H1 (cell line): ENCODE results near the gene TAS2R1. TPM values are rescaled to one million over a fixed set of nuclear protein-coding genes. Genes with fewer than 3 reads are reported as not detected.

ENCODE experiments used
- CTCF ChIA-PET: fragments of 300-600 bp; sonication (Branson Sonifier 250); formaldehyde crosslinking; loops from one replicate; lab custom pipeline; 2021; ENCODE audit not compliant: partially characterized antibody; lab: Charles Lee
- POLR2A ChIA-PET: fragments of 300-600 bp; sonication (Branson Sonifier 250); formaldehyde crosslinking; loops from one replicate; lab custom pipeline; 2021; ENCODE audit warnings: inconsistent platforms; ENCODE audit not compliant: partially characterized antibody; lab: Charles Lee
- DNase-seq, 2 experiments: peaks; one replicate each; pipeline versions ENCODE4 v3.0.0 to v3.0.0-alpha.2; 2010 to 2022; ENCODE audit warnings: low spot score in 2 of 2, low read depth in 1 of 2, mixed read lengths in 1 of 2
- FAIRE-seq: peaks from 2 replicates; lab custom pipeline; 2011; peaks lifted over from hg19 to GRCh38; lab: Jason Lieb, UNC
- H2AFZ ChIP-seq: 2 replicates; pipeline ENCODE4 v1.8.1; 2012; ENCODE audit warnings: low read length, inconsistent platforms
- H2AK5ac ChIP-seq: 2 replicates; pipeline ENCODE4 v1.6.1; 2013; ENCODE audit warnings: low read depth, low read length
- H2BK120ac ChIP-seq: replicated peaks from 2 replicates; pipeline ENCODE3; 2013; ENCODE audit warnings: low read depth, low read length, inconsistent platforms
- H2BK12ac ChIP-seq: 2 replicates; pipeline ENCODE4 v1.6.1; 2013; ENCODE audit warnings: low read depth, low read length
- H2BK15ac ChIP-seq: 2 replicates; pipeline ENCODE4 v1.6.1; 2013; ENCODE audit warnings: low read length
- H2BK20ac ChIP-seq: 2 replicates; pipeline ENCODE4 v1.6.1; 2013; ENCODE audit warnings: low read length
- H2BK5ac ChIP-seq: 2 replicates; pipeline ENCODE4 v1.6.1; 2013; ENCODE audit warnings: low read depth, low read length
- H3K14ac ChIP-seq: 2 replicates; pipeline ENCODE4 v1.6.1; 2013; ENCODE audit warnings: inconsistent platforms; ENCODE audit not compliant: insufficient read length
- H3K18ac ChIP-seq: 2 replicates; pipeline ENCODE4 v1.6.1; 2013; ENCODE audit warnings: low read length; ENCODE audit errors: extremely low read depth
- H3K23ac ChIP-seq: 2 replicates; pipeline ENCODE4 v1.6.1; 2013; ENCODE audit warnings: inconsistent platforms; ENCODE audit not compliant: insufficient read length
- H3K23me2 ChIP-seq: 2 replicates; pipeline ENCODE4 v1.6.1; 2013; ENCODE audit warnings: low read depth, low read length
- H3K27ac ChIP-seq: 2 replicates; pipeline ENCODE4 v1.6.1; 2011; ENCODE audit warnings: low read depth, low read length, inconsistent platforms
- H3K27me3 ChIP-seq, 4 experiments: replicated peaks in 1 of 4; 1 replicate in 1 of 4; 2 replicates in 3 of 4; pipeline versions ENCODE4 v1.6.1 to v1.8.1; 2011 to 2013; ENCODE audit warnings: low read length in 3 of 4, mild to moderate bottlenecking in 3 of 4, inconsistent platforms in 2 of 4, mixed read lengths in 2 of 4, moderate library complexity in 1 of 4; ENCODE audit not compliant: control insufficient read depth in 3 of 4, insufficient read depth in 3 of 4; ENCODE audit errors: extremely low read depth in 1 of 4
- H3K36me3 ChIP-seq, 4 experiments: 2 replicates each; pipeline versions ENCODE4 v1.6.1 to v1.8.1; 2011 to 2013; ENCODE audit warnings: mild to moderate bottlenecking in 4 of 4, low read length in 3 of 4, moderate library complexity in 2 of 4, control low read depth in 1 of 4, inconsistent platforms in 1 of 4; ENCODE audit not compliant: insufficient read depth in 4 of 4, control insufficient read depth in 2 of 4
- H3K4ac ChIP-seq: replicated peaks from 2 replicates; pipeline ENCODE3; 2013; ENCODE audit warnings: low read length, low read depth, mixed read lengths, inconsistent platforms; ENCODE audit not compliant: insufficient read length
- H3K4me1 ChIP-seq, 4 experiments: replicated peaks in 1 of 4; 1 replicate in 1 of 4; 2 replicates in 3 of 4; pipeline versions ENCODE4 v1.6.1 to v1.8.1; 2011 to 2013; ENCODE audit warnings: low read length in 3 of 4, inconsistent platforms in 2 of 4, mixed read lengths in 1 of 4; ENCODE audit not compliant: insufficient read depth in 4 of 4, control insufficient read depth in 3 of 4
- H3K4me2 ChIP-seq, 2 experiments: 2 replicates each; pipeline versions ENCODE4 v1.6.1 to v1.8.1; 2011 to 2013; ENCODE audit warnings: low read depth in 2 of 2, low read length in 2 of 2, control low read depth in 1 of 2, inconsistent platforms in 1 of 2, mild to moderate bottlenecking in 1 of 2; ENCODE audit not compliant: insufficient read depth in 1 of 2
- H3K4me3 ChIP-seq, 4 experiments: fragments of 200-600, 300-600 bp in 1 of 4; sonication (generic), shearing (Covaris generic), sonication (Bioruptor Twin) in 1 of 4; 2 replicates each; pipeline versions ENCODE4 v1.5.1 to v1.8.1; 2011 to 2016; ENCODE audit warnings: low read length in 4 of 4, low read depth in 3 of 4, control low read depth in 2 of 4, inconsistent platforms in 2 of 4, mild to moderate bottlenecking in 2 of 4, mixed read lengths in 1 of 4, moderate library complexity in 1 of 4; ENCODE audit not compliant: insufficient read depth in 2 of 4; ENCODE audit errors: extremely low read depth in 1 of 4
- H3K56ac ChIP-seq: replicated peaks from 2 replicates; pipeline ENCODE3; 2013; ENCODE audit warnings: low read depth, mild to moderate bottlenecking, mixed read lengths, low read length, inconsistent platforms; ENCODE audit not compliant: insufficient read length
- H3K79me1 ChIP-seq: 2 replicates; pipeline ENCODE4 v1.6.1; 2013; ENCODE audit warnings: low read depth, low read length, control low read depth
- H3K79me2 ChIP-seq, 2 experiments: 2 replicates each; pipeline versions ENCODE4 v1.6.1 to v1.8.1; 2012 to 2013; ENCODE audit warnings: low read length in 2 of 2, mild to moderate bottlenecking in 2 of 2, inconsistent platforms in 1 of 2; ENCODE audit not compliant: insufficient read depth in 2 of 2, control insufficient read depth in 1 of 2
- H3K9ac ChIP-seq, 4 experiments: replicated peaks in 1 of 4; 1 replicate in 1 of 4; 2 replicates in 3 of 4; pipeline versions ENCODE4 v1.6.1 to v1.8.1; 2011 to 2013; ENCODE audit warnings: low read depth in 3 of 4, low read length in 3 of 4, control low read depth in 2 of 4, mild to moderate bottlenecking in 2 of 4, moderate library complexity in 2 of 4, inconsistent platforms in 1 of 4; ENCODE audit errors: extremely low read depth in 1 of 4
- H3K9me3 ChIP-seq, 2 experiments: 2 replicates each; pipeline versions ENCODE4 v1.6.1 to v1.8.1; 2012 to 2013; ENCODE audit warnings: mild to moderate bottlenecking in 2 of 2, moderate library complexity in 2 of 2, control low read depth in 1 of 2, inconsistent platforms in 1 of 2, low read depth in 1 of 2, low read length in 1 of 2, mixed read lengths in 1 of 2; ENCODE audit not compliant: insufficient read depth in 2 of 2
- H4K20me1 ChIP-seq, 2 experiments: replicated peaks in 1 of 2; 2 replicates each; pipeline versions ENCODE3 to v1.8.1; 2011 to 2013; ENCODE audit warnings: inconsistent platforms in 2 of 2, low read length in 2 of 2, mild to moderate bottlenecking in 1 of 2; ENCODE audit not compliant: insufficient read depth in 2 of 2, control insufficient read depth in 1 of 2
- H4K5ac ChIP-seq: 2 replicates; pipeline ENCODE4 v1.6.1; 2013; ENCODE audit warnings: low read length, low read depth, mixed read lengths, inconsistent platforms; ENCODE audit not compliant: insufficient read length
- H4K8ac ChIP-seq: 2 replicates; pipeline ENCODE4 v1.8.0; 2013; ENCODE audit warnings: mild to moderate bottlenecking, moderate library complexity, low read length, inconsistent platforms; ENCODE audit not compliant: insufficient read depth; ENCODE audit errors: extremely low read depth
- H4K91ac ChIP-seq: replicated peaks from 2 replicates; pipeline ENCODE3; 2013; ENCODE audit warnings: low read length, mixed read lengths, inconsistent platforms; ENCODE audit not compliant: insufficient read length
- PHF8 ChIP-seq: fragments of 200-600 bp; sonication (generic); conservative IDR thresholded peaks from 2 replicates; pipeline ENCODE4 v1.7.1; 2012; ENCODE audit warnings: low read depth, mild to moderate bottlenecking, inconsistent platforms, low read length, moderate library complexity
- TEAD4 ChIP-seq: IDR thresholded peaks from 2 replicates; pipeline ENCODE4 v1.6.1; 2012; ENCODE audit warnings: low read depth, low read length, inconsistent platforms, mixed read lengths
- WGBS, 2 experiments: shearing (Covaris generic) in 1 of 2; methylation state at CpG; one replicate each; pipeline versions ENCODE4 v1.1.6 to v1.1.7; 2013 to 2015; ENCODE audit warnings: low lambda C conversion rate in 2 of 2, mixed read lengths in 2 of 2, inconsistent platforms in 1 of 2, low coverage in 1 of 2, missing lambda C conversion rate in 1 of 2; ENCODE audit not compliant: insufficient replicate concordance in 2 of 2, insufficient coverage in 1 of 2, insufficient read length in 1 of 2; ENCODE audit errors: extremely low coverage in 1 of 2, missing lambda C conversion rate in 1 of 2; 5-methylcytosine and 5-hydroxymethylcytosine counted together
- polyA plus RNA-seq, 7 experiments: library from polyadenylated mRNA; depleted of rRNA in 3 of 7; stranded (reverse) in 5 of 7; unstranded in 2 of 7; fragments of >200 nt in 5 of 7; fragments of 200-250 nt in 2 of 7; gene quantifications; 1 replicate in 5 of 7; 2 replicates in 1 of 7; 4 replicates in 1 of 7; pipeline versions ENCODE4 v1.2.1 to v1.2.3, GENCODE V29; 2011 to 2013; ENCODE audit warnings: missing spikeins in 2 of 7, mixed read lengths in 2 of 7
- total RNA-seq: library from RNA; stranded (reverse); fragmentation: NEBNext Ultra II Directional; extraction: Animal tissue kit (Norgen Biotek cat#: 25700); gene quantifications from 2 replicates; pipeline ENCODE4 v1.2.1, GENCODE V29; 2021

TAS2R1 gene
- total and polyA plus RNA-seq, 2 of the 8 experiments (the other 6 are each of a cell fraction or from before 2014, with no cell fraction given): not detected

DNA sequence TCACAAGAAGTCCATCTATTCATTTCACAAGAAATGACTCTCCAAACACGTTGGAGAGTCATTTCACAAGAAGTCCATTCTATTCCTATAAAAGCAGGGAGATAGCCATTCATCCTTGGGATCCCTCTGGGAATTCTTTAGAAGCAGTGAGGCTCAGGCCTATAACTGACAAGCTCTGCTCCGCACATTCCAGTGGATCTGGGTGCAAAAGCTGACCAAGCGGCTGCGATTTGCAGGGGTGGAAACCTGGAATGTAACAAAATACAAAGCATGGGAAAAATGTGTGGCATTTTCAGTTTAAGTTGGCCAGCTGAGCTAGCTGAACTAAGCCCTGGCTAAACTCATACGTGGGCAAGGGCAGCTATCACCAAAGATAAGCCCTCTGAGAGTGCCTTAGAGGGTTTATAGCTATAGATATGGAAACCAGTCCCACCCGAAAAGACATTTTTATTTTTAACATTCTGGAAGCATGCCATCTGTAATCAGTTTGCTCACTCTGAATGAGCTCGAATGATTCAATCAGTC is 8.7 kb downstream of the TAS2R1 start:
- Histone ChIP-seq H4K91ac (no peak overlapping the region), H3K18ac (no peak overlapping the region), H4K5ac (no peak overlapping the region), H2AFZ (no peak overlapping the region), H2BK20ac (no peak overlapping the region), H2AK5ac (no peak overlapping the region), H4K8ac (peak overlapping the region; percentile 29; the same call in 1 of the 2 replicates), H2BK120ac (no peak overlapping the region), H2BK5ac (no peak overlapping the region), H3K79me1 (no peaks in the 10 kb centered on the region), H3K9ac (no peak overlapping the region), H3K23me2 (no peaks in the 10 kb centered on the region), H3K36me3 (no peaks in the 10 kb centered on the region), H3K27ac (no peak overlapping the region), H2BK12ac (no peak overlapping the region), H3K23ac (no peak overlapping the region), H2BK15ac (no peak overlapping the region), H3K4me2 (no peak overlapping the region), H3K56ac (no peak overlapping the region), H3K9me3 (no peaks in the 10 kb centered on the region), H3K27me3 (no peaks in the 10 kb centered on the region), H3K4me1 (peaks cover 0 to 4% (median 0%) of the 10 kb centered on the region in 4 experiments; a peak in 1 of 7 replicates), H3K79me2 (no peaks in the 10 kb centered on the region), H3K14ac (no peak overlapping the region), H4K20me1 (peaks cover 0 to 2% of the 10 kb centered on the region in 2 experiments), H3K4me3 (no peak overlapping the region), H3K4ac (no peak overlapping the region)
- ChIA-PET POLR2A (no interaction called here), CTCF (interaction anchor here (0.8 kb wide), 1 partner anchor 77 kb away, joined by 3 read pairs; no protein-coding TSS in a partner anchor)
- 86% methylated on average over 7 of the region's 7 CpGs; no CpG with 5 or more reads in 1 of the 2 experiments for WGBS, 2 experiments
- 0 out of 2 replicates have a peak, but pooled peaks have one; percentile 10 for TF ChIP-seq TEAD4
- TF ChIP-seq PHF8: no peak
- DNase-seq: no peak
- FAIRE-seq: no peak
